Measurements from ENCODE around the gene SLC12A7. TPM values are rescaled to one million over a fixed set of nuclear protein-coding genes. Genes with fewer than 3 reads are reported as not detected.

Gene SLC12A7
- total and polyA plus RNA-seq, 9 of the 15 experiments (the other 6 are each of a cell fraction or from before 2014, with no cell fraction given), result 0.01 to 3.1 (median 0.56) TPM

- TF ChIP-seq HMGN3 (IDR thresholded peaks at IDR 0.05; ENCODE audit: borderline replicate concordance, extremely low read depth, insufficient read length, low read depth, low read length) (no peak), FOXK1 (CRISPR knock-in tag; IDR thresholded peaks at IDR 0.05; ENCODE audit: borderline replicate concordance) (no peak), CBX1 (IDR thresholded peaks at IDR 0.05; ENCODE audit: low read depth) (no peak), ZBTB33 (CRISPR knock-in tag; IDR thresholded peaks at IDR 0.05) (no peak), ZNF347 (CRISPR knock-in tag; IDR thresholded peaks at IDR 0.05; ENCODE audit: low read depth) (no peak), ELF4 (CRISPR knock-in tag; IDR thresholded peaks at IDR 0.05) (no peak), FIP1L1 (IDR thresholded peaks at IDR 0.05; ENCODE audit: low read depth, low read length, poor library complexity, severe bottlenecking) (no peak), HSF4 (CRISPR knock-in tag; IDR thresholded peaks at IDR 0.05; ENCODE audit: borderline replicate concordance) (no peak), ZNF146 (CRISPR knock-in tag; IDR thresholded peaks at IDR 0.05; ENCODE audit: unreplicated experiment) (no peak)
- TF ChIP-seq, protein P1, sequence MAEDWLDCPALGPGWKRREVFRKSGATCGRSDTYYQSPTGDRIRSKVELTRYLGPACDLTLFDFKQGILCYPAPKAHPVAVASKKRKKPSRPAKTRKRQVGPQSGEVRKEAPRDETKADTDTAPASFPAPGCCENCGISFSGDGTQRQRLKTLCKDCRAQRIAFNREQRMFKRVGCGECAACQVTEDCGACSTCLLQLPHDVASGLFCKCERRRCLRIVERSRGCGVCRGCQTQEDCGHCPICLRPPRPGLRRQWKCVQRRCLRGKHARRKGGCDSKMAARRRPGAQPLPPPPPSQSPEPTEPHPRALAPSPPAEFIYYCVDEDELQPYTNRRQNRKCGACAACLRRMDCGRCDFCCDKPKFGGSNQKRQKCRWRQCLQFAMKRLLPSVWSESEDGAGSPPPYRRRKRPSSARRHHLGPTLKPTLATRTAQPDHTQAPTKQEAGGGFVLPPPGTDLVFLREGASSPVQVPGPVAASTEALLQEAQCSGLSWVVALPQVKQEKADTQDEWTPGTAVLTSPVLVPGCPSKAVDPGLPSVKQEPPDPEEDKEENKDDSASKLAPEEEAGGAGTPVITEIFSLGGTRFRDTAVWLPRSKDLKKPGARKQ (CRISPR knock-in tag; IDR thresholded peaks at IDR 0.05), result no peak
Observed at GRCh38 chr5:1029282-1029944, 82.5 kb downstream of the SLC12A7 start (continued).

Measured in K562 (cell line).